H1 (cell line): ENCODE data around the gene DOCK11. TPM values are rescaled to one million over a fixed set of nuclear protein-coding genes. Genes with fewer than 3 reads are reported as not detected.

Source experiments
- CTCF ChIA-PET: fragments of 300-600 bp; sonication (Branson Sonifier 250); formaldehyde crosslinking; loops from one replicate; lab custom pipeline; 2021; ENCODE audit not compliant: partially characterized antibody; lab: Charles Lee
- POLR2A ChIA-PET: fragments of 300-600 bp; sonication (Branson Sonifier 250); formaldehyde crosslinking; loops from one replicate; lab custom pipeline; 2021; ENCODE audit warnings: inconsistent platforms; ENCODE audit not compliant: partially characterized antibody; lab: Charles Lee
- DNase-seq, 2 experiments: peaks; one replicate each; pipeline versions ENCODE4 v3.0.0 to v3.0.0-alpha.2; 2010 to 2022; ENCODE audit warnings: low spot score in 2 of 2, low read depth in 1 of 2, mixed read lengths in 1 of 2
- FAIRE-seq: peaks from 2 replicates; lab custom pipeline; 2011; peaks lifted over from hg19 to GRCh38; lab: Jason Lieb, UNC
- H2AFZ ChIP-seq: 2 replicates; pipeline ENCODE4 v1.8.1; 2012; ENCODE audit warnings: low read length, inconsistent platforms
- H2AK5ac ChIP-seq: 2 replicates; pipeline ENCODE4 v1.6.1; 2013; ENCODE audit warnings: low read depth, low read length
- H2BK120ac ChIP-seq: replicated peaks from 2 replicates; pipeline ENCODE3; 2013; ENCODE audit warnings: low read depth, low read length, inconsistent platforms
- H2BK12ac ChIP-seq: 2 replicates; pipeline ENCODE4 v1.6.1; 2013; ENCODE audit warnings: low read depth, low read length
- H2BK15ac ChIP-seq: 2 replicates; pipeline ENCODE4 v1.6.1; 2013; ENCODE audit warnings: low read length
- H2BK20ac ChIP-seq: 2 replicates; pipeline ENCODE4 v1.6.1; 2013; ENCODE audit warnings: low read length
- H2BK5ac ChIP-seq: 2 replicates; pipeline ENCODE4 v1.6.1; 2013; ENCODE audit warnings: low read depth, low read length
- H3K14ac ChIP-seq: 2 replicates; pipeline ENCODE4 v1.6.1; 2013; ENCODE audit warnings: inconsistent platforms; ENCODE audit not compliant: insufficient read length
- H3K18ac ChIP-seq: 2 replicates; pipeline ENCODE4 v1.6.1; 2013; ENCODE audit warnings: low read length; ENCODE audit errors: extremely low read depth
- H3K23ac ChIP-seq: 2 replicates; pipeline ENCODE4 v1.6.1; 2013; ENCODE audit warnings: inconsistent platforms; ENCODE audit not compliant: insufficient read length
- H3K23me2 ChIP-seq: 2 replicates; pipeline ENCODE4 v1.6.1; 2013; ENCODE audit warnings: low read depth, low read length
- H3K27ac ChIP-seq: 2 replicates; pipeline ENCODE4 v1.6.1; 2011; ENCODE audit warnings: low read depth, low read length, inconsistent platforms
- H3K27me3 ChIP-seq, 4 experiments: replicated peaks in 1 of 4; 1 replicate in 1 of 4; 2 replicates in 3 of 4; pipeline versions ENCODE4 v1.6.1 to v1.8.1; 2011 to 2013; ENCODE audit warnings: low read length in 3 of 4, mild to moderate bottlenecking in 3 of 4, inconsistent platforms in 2 of 4, mixed read lengths in 2 of 4, moderate library complexity in 1 of 4; ENCODE audit not compliant: control insufficient read depth in 3 of 4, insufficient read depth in 3 of 4; ENCODE audit errors: extremely low read depth in 1 of 4
- H3K36me3 ChIP-seq, 4 experiments: 2 replicates each; pipeline versions ENCODE4 v1.6.1 to v1.8.1; 2011 to 2013; ENCODE audit warnings: mild to moderate bottlenecking in 4 of 4, low read length in 3 of 4, moderate library complexity in 2 of 4, control low read depth in 1 of 4, inconsistent platforms in 1 of 4; ENCODE audit not compliant: insufficient read depth in 4 of 4, control insufficient read depth in 2 of 4
- H3K4ac ChIP-seq: replicated peaks from 2 replicates; pipeline ENCODE3; 2013; ENCODE audit warnings: low read length, low read depth, mixed read lengths, inconsistent platforms; ENCODE audit not compliant: insufficient read length
- H3K4me1 ChIP-seq, 4 experiments: replicated peaks in 1 of 4; 1 replicate in 1 of 4; 2 replicates in 3 of 4; pipeline versions ENCODE4 v1.6.1 to v1.8.1; 2011 to 2013; ENCODE audit warnings: low read length in 3 of 4, inconsistent platforms in 2 of 4, mixed read lengths in 1 of 4; ENCODE audit not compliant: insufficient read depth in 4 of 4, control insufficient read depth in 3 of 4
- H3K4me2 ChIP-seq, 2 experiments: 2 replicates each; pipeline versions ENCODE4 v1.6.1 to v1.8.1; 2011 to 2013; ENCODE audit warnings: low read depth in 2 of 2, low read length in 2 of 2, control low read depth in 1 of 2, inconsistent platforms in 1 of 2, mild to moderate bottlenecking in 1 of 2; ENCODE audit not compliant: insufficient read depth in 1 of 2
- H3K4me3 ChIP-seq, 4 experiments: fragments of 200-600, 300-600 bp in 1 of 4; sonication (generic), shearing (Covaris generic), sonication (Bioruptor Twin) in 1 of 4; 2 replicates each; pipeline versions ENCODE4 v1.5.1 to v1.8.1; 2011 to 2016; ENCODE audit warnings: low read length in 4 of 4, low read depth in 3 of 4, control low read depth in 2 of 4, inconsistent platforms in 2 of 4, mild to moderate bottlenecking in 2 of 4, mixed read lengths in 1 of 4, moderate library complexity in 1 of 4; ENCODE audit not compliant: insufficient read depth in 2 of 4; ENCODE audit errors: extremely low read depth in 1 of 4
- H3K56ac ChIP-seq: replicated peaks from 2 replicates; pipeline ENCODE3; 2013; ENCODE audit warnings: low read depth, mild to moderate bottlenecking, mixed read lengths, low read length, inconsistent platforms; ENCODE audit not compliant: insufficient read length
- H3K79me1 ChIP-seq: 2 replicates; pipeline ENCODE4 v1.6.1; 2013; ENCODE audit warnings: low read depth, low read length, control low read depth
- H3K79me2 ChIP-seq, 2 experiments: 2 replicates each; pipeline versions ENCODE4 v1.6.1 to v1.8.1; 2012 to 2013; ENCODE audit warnings: low read length in 2 of 2, mild to moderate bottlenecking in 2 of 2, inconsistent platforms in 1 of 2; ENCODE audit not compliant: insufficient read depth in 2 of 2, control insufficient read depth in 1 of 2
- H3K9ac ChIP-seq, 4 experiments: replicated peaks in 1 of 4; 1 replicate in 1 of 4; 2 replicates in 3 of 4; pipeline versions ENCODE4 v1.6.1 to v1.8.1; 2011 to 2013; ENCODE audit warnings: low read depth in 3 of 4, low read length in 3 of 4, control low read depth in 2 of 4, mild to moderate bottlenecking in 2 of 4, moderate library complexity in 2 of 4, inconsistent platforms in 1 of 4; ENCODE audit errors: extremely low read depth in 1 of 4
- H3K9me3 ChIP-seq, 2 experiments: 2 replicates each; pipeline versions ENCODE4 v1.6.1 to v1.8.1; 2012 to 2013; ENCODE audit warnings: mild to moderate bottlenecking in 2 of 2, moderate library complexity in 2 of 2, control low read depth in 1 of 2, inconsistent platforms in 1 of 2, low read depth in 1 of 2, low read length in 1 of 2, mixed read lengths in 1 of 2; ENCODE audit not compliant: insufficient read depth in 2 of 2
- H4K20me1 ChIP-seq, 2 experiments: replicated peaks in 1 of 2; 2 replicates each; pipeline versions ENCODE3 to v1.8.1; 2011 to 2013; ENCODE audit warnings: inconsistent platforms in 2 of 2, low read length in 2 of 2, mild to moderate bottlenecking in 1 of 2; ENCODE audit not compliant: insufficient read depth in 2 of 2, control insufficient read depth in 1 of 2
- H4K5ac ChIP-seq: 2 replicates; pipeline ENCODE4 v1.6.1; 2013; ENCODE audit warnings: low read length, low read depth, mixed read lengths, inconsistent platforms; ENCODE audit not compliant: insufficient read length
- H4K8ac ChIP-seq: 2 replicates; pipeline ENCODE4 v1.8.0; 2013; ENCODE audit warnings: mild to moderate bottlenecking, moderate library complexity, low read length, inconsistent platforms; ENCODE audit not compliant: insufficient read depth; ENCODE audit errors: extremely low read depth
- H4K91ac ChIP-seq: replicated peaks from 2 replicates; pipeline ENCODE3; 2013; ENCODE audit warnings: low read length, mixed read lengths, inconsistent platforms; ENCODE audit not compliant: insufficient read length
- ASH2L ChIP-seq: fragments of 200-600, 300-600 bp; sonication (generic); IDR thresholded peaks from one replicate; pipeline ENCODE4 v1.7.1; 2017; ENCODE audit warnings: low read length
- BACH1 ChIP-seq: IDR thresholded peaks from 2 replicates; pipeline ENCODE4 v1.6.1; 2012; ENCODE audit warnings: low read length, improper control_type of control experiment
- CBX8 ChIP-seq: fragments of 300-800, 300-1000 bp; sonication (generic); IDR thresholded peaks from 2 replicates; pipeline ENCODE4 v1.7.1; 2016; ENCODE audit warnings: low read depth, low read length, borderline replicate concordance
- CHD1 ChIP-seq: IDR thresholded peaks from 2 replicates; pipeline ENCODE4 v1.6.1; 2012; ENCODE audit warnings: low read depth, low read length, improper control_type of control experiment
- CHD2 ChIP-seq: IDR thresholded peaks from 2 replicates; pipeline ENCODE4 v1.6.1; 2012; ENCODE audit warnings: low read length, improper control_type of control experiment
- CTBP2 ChIP-seq: IDR thresholded peaks from 2 replicates; pipeline ENCODE4 v1.7.0; 2011; ENCODE audit warnings: borderline replicate concordance, mild to moderate bottlenecking, moderate library complexity, mixed read lengths, low read length; ENCODE audit not compliant: insufficient read depth, insufficient read length
- HDAC2 ChIP-seq, 2 experiments: fragments of 300-600 bp in 1 of 2; sonication (generic) in 1 of 2; IDR thresholded peaks; 2 replicates each; pipeline ENCODE4 v1.6.1; 2011 to 2012; ENCODE audit warnings: low read depth in 2 of 2, low read length in 2 of 2, mild to moderate bottlenecking in 2 of 2, moderate library complexity in 2 of 2, borderline replicate concordance in 1 of 2, inconsistent platforms in 1 of 2
- PHF8 ChIP-seq: fragments of 200-600 bp; sonication (generic); conservative IDR thresholded peaks from 2 replicates; pipeline ENCODE4 v1.7.1; 2012; ENCODE audit warnings: low read depth, mild to moderate bottlenecking, inconsistent platforms, low read length, moderate library complexity
- POLR2A ChIP-seq, 2 experiments: IDR thresholded peaks; 1 replicate in 1 of 2; 2 replicates in 1 of 2; pipeline ENCODE4 v1.6.1; 2011; ENCODE audit warnings: low read depth in 2 of 2, low read length in 2 of 2, mild to moderate bottlenecking in 2 of 2; ENCODE audit errors: control extremely low read depth in 1 of 2
- POLR2AphosphoS5 ChIP-seq: IDR thresholded peaks from 2 replicates; pipeline ENCODE4 v1.6.1; 2011; ENCODE audit warnings: low read depth, low read length
- RNF2 ChIP-seq: fragments of 200-900, 300-1000 bp; sonication (generic); IDR thresholded peaks from 2 replicates; pipeline ENCODE4 v1.7.1; 2016; ENCODE audit warnings: borderline replicate concordance, low read depth, mild to moderate bottlenecking, antibody characterized with exemption, low read length; ENCODE audit not compliant: poor library complexity, severe bottlenecking; ENCODE audit errors: missing control alignments
- SAP30 ChIP-seq: fragments of 300-600 bp; sonication (generic); IDR thresholded peaks from 2 replicates; pipeline ENCODE4 v1.7.1; 2012; ENCODE audit warnings: low read length, moderate library complexity, mild to moderate bottlenecking, inconsistent platforms; ENCODE audit not compliant: insufficient read depth, insufficient replicate concordance
- TEAD4 ChIP-seq: IDR thresholded peaks from 2 replicates; pipeline ENCODE4 v1.6.1; 2012; ENCODE audit warnings: low read depth, low read length, inconsistent platforms, mixed read lengths
- YY1 ChIP-seq: IDR thresholded peaks from 2 replicates; pipeline ENCODE4 v1.6.1; 2011; ENCODE audit warnings: low read depth, mild to moderate bottlenecking, low read length
- WGBS, 2 experiments: shearing (Covaris generic) in 1 of 2; methylation state at CpG; one replicate each; pipeline versions ENCODE4 v1.1.6 to v1.1.7; 2013 to 2015; ENCODE audit warnings: low lambda C conversion rate in 2 of 2, mixed read lengths in 2 of 2, inconsistent platforms in 1 of 2, low coverage in 1 of 2, missing lambda C conversion rate in 1 of 2; ENCODE audit not compliant: insufficient replicate concordance in 2 of 2, insufficient coverage in 1 of 2, insufficient read length in 1 of 2; ENCODE audit errors: extremely low coverage in 1 of 2, missing lambda C conversion rate in 1 of 2; 5-methylcytosine and 5-hydroxymethylcytosine counted together
- polyA plus RNA-seq, 7 experiments: library from polyadenylated mRNA; depleted of rRNA in 3 of 7; stranded (reverse) in 5 of 7; unstranded in 2 of 7; fragments of >200 nt in 5 of 7; fragments of 200-250 nt in 2 of 7; gene quantifications; 1 replicate in 5 of 7; 2 replicates in 1 of 7; 4 replicates in 1 of 7; pipeline versions ENCODE4 v1.2.1 to v1.2.3, GENCODE V29; 2011 to 2013; ENCODE audit warnings: missing spikeins in 2 of 7, mixed read lengths in 2 of 7
- total RNA-seq: library from RNA; stranded (reverse); fragmentation: NEBNext Ultra II Directional; extraction: Animal tissue kit (Norgen Biotek cat#: 25700); gene quantifications from 2 replicates; pipeline ENCODE4 v1.2.1, GENCODE V29; 2021

The DOCK11 gene
- total and polyA plus RNA-seq, 2 of the 8 experiments (the other 6 are each of a cell fraction or from before 2014, with no cell fraction given): 4.9 to 12.0 TPM

DNA sequence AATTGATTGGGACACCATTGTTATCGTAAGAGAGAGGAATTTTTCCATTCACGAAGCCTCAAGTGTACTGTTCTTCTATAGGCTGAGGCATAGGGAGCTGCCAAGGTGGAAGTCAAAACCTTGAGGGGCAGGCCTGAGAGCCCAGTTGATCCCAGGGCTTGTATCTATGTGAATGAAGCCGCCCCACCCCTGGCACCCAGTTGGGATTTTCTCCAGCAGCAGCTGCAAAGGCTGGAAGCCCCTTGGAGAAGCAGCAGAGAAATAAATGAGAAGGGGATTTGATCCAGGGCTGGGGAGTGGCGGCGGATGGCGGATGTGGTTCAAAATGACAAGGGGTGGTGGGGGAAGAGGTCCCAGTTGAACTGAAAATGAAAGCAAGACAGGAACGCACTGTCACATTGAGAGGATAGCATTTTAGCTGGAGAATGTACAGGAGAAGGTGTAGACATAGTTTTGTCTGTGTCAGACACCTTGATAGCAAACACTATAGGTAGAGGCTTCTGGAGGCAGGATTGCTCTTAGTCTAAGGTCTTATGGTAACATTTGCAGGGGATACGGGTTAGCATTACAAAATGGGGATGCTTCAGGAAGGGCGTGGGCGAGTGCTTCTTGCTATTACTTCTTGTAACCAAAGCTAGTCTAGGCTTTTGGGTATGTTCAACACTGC is 32.6 kb downstream of the DOCK11 start:
- no peaks in the 10 kb centered on the region for H4K20me1 ChIP-seq
- CTCF ChIA-PET: no interaction called here
- no peaks in the 10 kb centered on the region for H3K79me1 ChIP-seq
- no peak for DNase-seq
- H3K9ac ChIP-seq: no peak overlapping the region
- no peak overlapping the region for H4K91ac ChIP-seq
- no peak overlapping the region for H3K14ac ChIP-seq
- H3K4me1 ChIP-seq: peaks cover 0 to 4% (median 1%) of the 10 kb centered on the region in 4 experiments; a peak in 3 of 7 replicates
- no peaks in the 10 kb centered on the region for H3K36me3 ChIP-seq
- no peak overlapping the region for H3K56ac ChIP-seq
- H2BK5ac ChIP-seq: no peak overlapping the region
- POLR2A ChIA-PET: no interaction called here
- 90% methylated on average over 10 of the region's 10 CpGs; no CpG with 5 or more reads in 1 of the 2 experiments for WGBS, 2 experiments
- no peak overlapping the region for H2BK12ac ChIP-seq
- FAIRE-seq: no peak
- H3K27me3 ChIP-seq: no peaks in the 10 kb centered on the region
- no peak overlapping the region for H3K18ac ChIP-seq
- H3K23me2 ChIP-seq: no peaks in the 10 kb centered on the region
- no peak overlapping the region for H4K5ac ChIP-seq
- H3K27ac ChIP-seq: no peak overlapping the region
- H3K79me2 ChIP-seq: no peaks in the 10 kb centered on the region
- no peak overlapping the region for H2AFZ ChIP-seq
- no peak overlapping the region for H3K4me2 ChIP-seq
- no peak overlapping the region for H3K4me3 ChIP-seq
- no peak overlapping the region for H2BK20ac ChIP-seq
- no peak overlapping the region for H3K23ac ChIP-seq
- H4K8ac ChIP-seq: no peak overlapping the region
- H2BK120ac ChIP-seq: no peak overlapping the region
- H3K4ac ChIP-seq: no peak overlapping the region
- H2AK5ac ChIP-seq: no peak overlapping the region
- no peak overlapping the region for H2BK15ac ChIP-seq
- H3K9me3 ChIP-seq: no peaks in the 10 kb centered on the region
- TF ChIP-seq SAP30 (no peak), RNF2 (no peak), CTBP2 (no peak), TEAD4 (no peak), POLR2A (IDR thresholded peaks at IDR 0.05; ENCODE audit: control extremely low read depth in 1 of 2, low read depth in 2 of 2, low read length in 2 of 2) (no peak), HDAC2 (IDR thresholded peaks at IDR 0.05; ENCODE audit: borderline replicate concordance in 1 of 2, low read depth in 2 of 2, low read length in 2 of 2) (no peak), PHF8 (no peak), CBX8 (no peak), CHD2 (no peak), CHD1 (no peak), BACH1 (no peak), YY1 (no peak), ASH2L (no peak), POLR2AphosphoS5 (no peak)
